CD4-positive, alpha-beta T cell treated with Interleukin-15 for 4 hours (primary cell): ENCODE results near the gene ZNF107.
"Not testable (repeated sequence)": the region's sequence is repeated elsewhere in the genome, so short reads cannot be mapped to it uniquely, and the experiment has no call there.

Experiments
- DNase-seq: peaks from one replicate; pipeline ENCODE4 v3.0.0-alpha.2; 2020; ENCODE audit warnings: low spot score

ZNF107 gene

DNA sequence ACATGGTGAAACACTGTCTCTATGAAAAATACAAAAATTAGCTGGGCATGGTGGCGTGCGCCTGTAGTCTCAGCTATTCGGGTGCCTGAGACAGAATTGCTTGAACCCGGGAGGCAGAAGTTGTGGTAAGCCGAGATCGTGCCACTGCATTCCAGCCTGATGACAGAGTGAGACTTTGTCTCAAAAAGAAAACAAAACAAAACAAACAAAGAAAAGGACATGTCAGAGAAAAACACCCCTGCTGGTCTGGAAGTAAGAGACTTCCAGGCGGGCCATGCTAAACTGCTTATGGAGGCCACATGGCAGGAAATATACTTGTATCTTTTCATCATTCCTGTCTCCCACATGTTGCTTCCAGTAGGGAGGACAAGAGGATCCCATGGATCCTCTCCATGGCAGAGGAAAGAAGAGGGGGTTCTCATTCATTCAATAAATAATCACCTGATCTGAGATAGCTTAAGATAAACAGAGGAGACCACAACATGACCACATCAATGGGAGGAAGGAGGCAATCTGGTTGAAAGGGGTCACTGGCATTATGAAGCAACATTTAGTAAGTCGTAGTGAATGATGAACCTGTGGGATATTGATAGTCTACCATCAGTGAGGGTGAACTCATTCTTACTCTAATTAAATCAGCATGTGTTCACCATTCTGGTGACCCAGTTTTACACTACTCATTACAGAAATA, 67.8 kb downstream of the ZNF107 start:
- no peak for DNase-seq

DNA sequence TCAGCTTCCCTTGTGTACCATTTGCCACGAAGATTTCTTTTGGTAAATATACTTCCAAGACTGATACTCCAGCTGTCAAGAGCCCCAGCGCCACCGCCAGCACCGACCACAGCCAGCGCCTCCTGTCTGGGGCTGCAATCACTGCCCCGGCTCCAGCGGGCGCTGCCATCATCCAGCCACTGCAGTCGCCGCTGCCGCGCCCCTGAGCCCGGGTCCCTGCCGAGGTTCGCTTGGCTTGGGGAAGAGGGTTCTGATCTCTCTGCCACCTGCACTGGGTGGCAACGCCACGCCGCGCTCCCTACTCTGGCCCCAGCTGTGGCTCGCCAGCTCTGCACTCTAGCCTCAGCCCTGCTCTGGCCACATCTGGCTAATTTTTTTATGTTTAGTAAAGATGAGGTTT, 70.6 kb downstream of the ZNF107 start:
- no peak for DNase-seq

DNA sequence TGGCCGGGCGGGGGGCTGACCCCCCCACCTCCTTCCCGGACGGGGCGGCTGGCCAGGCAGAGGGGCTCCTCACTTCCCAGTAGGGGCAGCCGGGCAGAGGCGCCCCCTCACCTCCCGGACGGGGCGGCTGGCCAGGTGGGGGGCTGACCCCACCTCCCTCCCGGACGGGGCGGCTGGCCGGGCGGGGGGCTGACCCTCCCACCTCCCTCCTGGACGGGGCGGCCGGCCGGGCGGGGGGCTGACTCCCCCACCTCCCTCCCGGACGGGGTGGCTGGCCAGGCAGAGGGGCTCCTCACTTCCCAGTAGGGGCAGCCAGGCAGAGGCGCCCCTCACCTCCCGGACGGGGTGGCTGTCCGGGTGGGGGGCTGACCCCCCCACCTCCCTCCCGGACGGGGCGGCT, 72.5 kb downstream of the ZNF107 start:
- not testable (repeated sequence) for DNase-seq

DNA sequence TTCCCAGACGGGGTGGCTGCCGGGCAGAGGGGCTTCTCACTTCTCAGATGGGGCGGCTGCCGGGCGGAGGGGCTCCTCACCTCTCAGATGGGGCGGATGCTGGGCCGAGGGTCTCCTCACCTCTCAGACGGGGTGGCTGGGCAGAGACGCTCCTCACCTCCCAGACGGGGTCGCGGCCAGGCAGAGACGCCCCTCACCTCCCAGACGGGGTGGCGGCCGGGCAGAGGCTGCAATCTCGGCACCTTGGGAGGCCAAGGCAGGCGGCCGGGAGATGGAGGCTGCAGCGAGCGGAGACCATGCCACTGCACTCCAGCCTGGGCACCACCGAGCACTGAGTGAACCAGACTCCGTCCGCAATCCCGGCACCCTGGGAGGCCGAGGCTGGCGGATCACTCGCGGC, 73.0 kb downstream of the ZNF107 start:
- not testable (repeated sequence) for DNase-seq

DNA sequence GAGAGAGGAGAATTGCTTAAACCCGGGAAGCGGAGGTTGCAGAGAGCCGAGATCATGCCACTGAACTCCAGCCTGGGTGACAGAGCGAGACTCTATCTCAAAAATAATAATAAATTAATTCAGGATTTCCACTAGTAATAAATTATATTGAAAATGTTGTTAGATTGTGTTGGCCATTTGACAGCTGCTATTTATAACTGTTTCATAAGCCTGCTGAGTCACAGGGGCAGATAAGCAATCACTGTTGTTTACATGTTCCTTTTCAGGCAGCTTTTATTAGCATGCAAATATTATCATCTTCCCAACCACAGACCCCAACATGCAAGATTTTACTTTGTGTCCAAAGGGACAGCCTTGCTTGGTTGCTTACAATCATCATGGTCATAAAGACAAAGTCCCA, 78.7 kb downstream of the ZNF107 start:
- no peak for DNase-seq

DNA sequence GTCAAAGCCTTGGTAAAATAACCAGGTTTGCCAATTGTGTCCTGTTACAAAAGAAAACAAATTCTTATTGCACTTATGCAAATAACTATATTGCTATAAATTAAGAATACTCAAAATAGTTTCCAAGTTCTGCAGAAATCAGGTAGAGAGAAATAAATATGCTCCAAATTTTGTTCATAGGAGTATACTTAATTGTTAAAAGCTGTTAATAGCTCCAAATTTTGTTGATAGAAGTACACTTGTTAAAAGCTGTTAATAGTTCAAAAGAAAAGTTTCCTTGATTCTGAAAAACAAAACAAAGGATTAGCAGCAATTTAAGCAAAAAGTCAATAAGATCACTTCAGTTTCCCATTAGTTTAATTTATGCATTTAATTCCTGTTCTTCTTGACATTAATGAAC, 81.9 kb downstream of the ZNF107 start:
- DNase-seq, result no peak

DNA sequence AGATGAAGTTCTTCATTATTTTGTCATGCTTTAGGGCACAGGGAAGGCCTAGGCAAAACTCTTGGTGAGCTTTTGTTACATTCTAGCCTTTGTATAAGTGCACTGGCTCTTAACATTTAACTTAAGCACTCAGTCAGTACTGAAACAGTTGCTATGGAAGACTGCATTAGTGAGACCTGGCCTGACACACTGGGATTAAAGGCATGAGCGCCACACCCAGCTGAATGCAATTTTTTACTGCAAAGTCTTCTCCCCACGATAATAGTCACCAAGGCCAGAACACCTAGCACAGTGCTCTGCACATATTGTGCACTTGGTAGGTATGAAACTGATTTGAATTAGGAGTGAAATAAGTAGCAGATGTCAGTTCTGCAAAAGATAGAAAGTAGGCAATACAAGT, 87.1 kb downstream of the ZNF107 start:
- no peak for DNase-seq

DNA sequence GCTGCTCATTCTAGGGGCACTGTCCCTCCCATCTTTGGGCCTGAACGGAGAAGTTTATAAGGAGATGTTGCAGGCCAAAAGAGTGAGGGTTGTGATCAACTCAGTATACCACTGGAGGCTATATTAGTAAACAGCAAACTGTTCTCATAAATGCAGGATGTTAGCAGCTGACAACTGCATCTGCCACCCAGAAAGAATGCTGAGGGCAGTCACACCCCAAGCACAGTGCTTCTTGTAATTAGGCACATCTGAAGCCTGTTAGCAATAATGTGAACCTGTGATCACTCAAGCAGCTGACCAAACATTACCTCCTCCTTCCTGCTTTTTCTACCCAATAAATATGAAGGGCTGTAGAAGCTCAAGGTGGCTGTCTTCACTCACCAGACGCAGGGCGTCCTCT, 89.9 kb downstream of the ZNF107 start:
- no peak for DNase-seq

DNA sequence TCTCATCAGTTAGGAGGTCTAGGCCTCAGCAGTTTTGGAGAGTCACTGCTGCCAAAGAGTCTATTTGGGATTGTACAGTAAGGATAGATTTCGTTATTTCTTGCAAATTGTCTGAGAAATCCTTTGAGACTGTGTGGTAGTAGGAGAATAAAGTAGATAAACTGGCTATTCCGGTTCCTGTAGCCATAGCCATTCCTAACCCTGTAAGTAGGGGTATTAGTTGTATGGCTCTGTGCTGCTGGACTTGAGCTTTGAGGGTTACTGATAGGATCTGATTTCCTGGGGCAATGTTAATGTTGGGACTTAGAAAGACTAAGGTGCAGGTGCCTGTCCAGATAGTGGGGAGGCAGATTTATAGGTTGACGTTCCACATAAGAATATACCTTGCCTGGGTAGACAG, 92.2 kb downstream of the ZNF107 start:
- DNase-seq, result no peak
